Fibroblast of mammary gland (primary cell): ENCODE measurements around the gene AHRR.
A peak's percentile ranks its signal among the peaks of the same experiment; 100 is the strongest.

Experiments used
- DNase-seq: peaks from one replicate; pipeline ENCODE4 v3.0.0-alpha.2; 2010; ENCODE audit warnings: low read depth
- H3K4me3 ChIP-seq: 2 replicates; pipeline ENCODE4 v1.5.1; 2011; ENCODE audit warnings: low read depth, mild to moderate bottlenecking, low read length, moderate library complexity; ENCODE audit not compliant: control insufficient read depth
- TF ChIP-seq, protein P1 (sequence below): conservative IDR thresholded peaks from 2 replicates; pipeline ENCODE4 v1.5.1; 2011; ENCODE audit warnings: low read depth, low read length, inconsistent platforms; ENCODE audit not compliant: control insufficient read depth, insufficient read depth

AHRR gene

GRCh38 chr5:390623-391491 lies 69.3 kb downstream of the AHRR start:
- TF ChIP-seq, protein P1, sequence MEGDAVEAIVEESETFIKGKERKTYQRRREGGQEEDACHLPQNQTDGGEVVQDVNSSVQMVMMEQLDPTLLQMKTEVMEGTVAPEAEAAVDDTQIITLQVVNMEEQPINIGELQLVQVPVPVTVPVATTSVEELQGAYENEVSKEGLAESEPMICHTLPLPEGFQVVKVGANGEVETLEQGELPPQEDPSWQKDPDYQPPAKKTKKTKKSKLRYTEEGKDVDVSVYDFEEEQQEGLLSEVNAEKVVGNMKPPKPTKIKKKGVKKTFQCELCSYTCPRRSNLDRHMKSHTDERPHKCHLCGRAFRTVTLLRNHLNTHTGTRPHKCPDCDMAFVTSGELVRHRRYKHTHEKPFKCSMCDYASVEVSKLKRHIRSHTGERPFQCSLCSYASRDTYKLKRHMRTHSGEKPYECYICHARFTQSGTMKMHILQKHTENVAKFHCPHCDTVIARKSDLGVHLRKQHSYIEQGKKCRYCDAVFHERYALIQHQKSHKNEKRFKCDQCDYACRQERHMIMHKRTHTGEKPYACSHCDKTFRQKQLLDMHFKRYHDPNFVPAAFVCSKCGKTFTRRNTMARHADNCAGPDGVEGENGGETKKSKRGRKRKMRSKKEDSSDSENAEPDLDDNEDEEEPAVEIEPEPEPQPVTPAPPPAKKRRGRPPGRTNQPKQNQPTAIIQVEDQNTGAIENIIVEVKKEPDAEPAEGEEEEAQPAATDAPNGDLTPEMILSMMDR: no peak
- DNase-seq: no peak
- no peak overlapping the region for H3K4me3 ChIP-seq

DNA sequence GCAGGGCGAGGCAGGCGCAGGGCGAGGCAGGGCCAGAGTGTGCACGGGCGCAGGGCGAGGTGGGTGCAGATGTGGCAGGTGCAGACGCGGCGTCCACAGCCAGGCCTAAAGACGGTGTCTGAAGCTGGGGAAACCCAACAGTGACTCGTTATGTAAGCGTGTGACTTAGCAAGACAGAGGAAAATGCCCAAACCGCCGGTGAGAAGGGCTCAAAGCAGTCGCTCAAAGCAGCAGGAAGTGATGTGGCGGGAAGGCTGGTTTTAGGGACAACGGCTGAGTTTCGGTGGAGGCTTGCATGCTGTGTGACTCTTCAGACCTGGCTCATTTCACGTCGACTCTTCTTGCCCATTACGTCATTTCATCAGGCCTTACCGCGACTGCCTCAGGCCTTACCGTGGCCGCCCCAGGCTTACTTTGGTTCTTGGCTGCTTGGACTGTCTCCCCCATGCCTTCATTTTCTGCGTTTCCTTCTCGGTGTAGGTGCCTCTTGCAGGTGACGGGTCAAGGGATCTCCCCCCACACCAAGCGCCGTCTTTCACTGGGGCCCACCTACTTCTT lies 71.0 kb downstream of the AHRR start:
- DNase-seq: no peak
- TF ChIP-seq, protein P1: no peak
- H3K4me3 ChIP-seq: no peak overlapping the region

GRCh38 chr5:393846-394275 lies 72.3 kb downstream of the AHRR start:
- TF ChIP-seq, protein P1: no peak
- no peak overlapping the region for H3K4me3 ChIP-seq
- DNase-seq: no peak

DNA sequence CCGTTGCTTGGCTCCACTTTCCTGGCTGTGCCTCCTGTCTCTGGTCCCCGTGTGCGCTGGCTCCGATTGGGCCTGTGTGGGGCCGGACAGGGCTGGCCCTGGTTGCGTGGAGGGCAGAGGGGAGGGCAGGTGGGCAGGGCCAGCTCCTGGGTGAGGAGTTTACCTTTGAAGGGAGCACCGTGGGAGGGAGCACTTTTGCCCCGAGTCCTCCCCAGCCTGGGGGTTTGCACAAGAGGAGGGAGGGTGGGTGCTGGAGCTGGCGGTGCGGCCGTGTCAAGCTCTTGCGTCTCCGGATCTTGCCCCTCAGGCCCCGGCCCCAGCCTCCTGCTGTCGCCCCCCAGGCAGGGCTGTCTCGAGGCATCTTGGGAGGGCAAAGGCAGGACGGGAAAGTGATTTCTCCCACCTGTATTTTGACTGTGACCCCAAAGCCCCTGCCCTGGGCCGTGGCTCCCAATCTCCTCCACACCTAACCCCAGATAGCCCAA lies 73.2 kb downstream of the AHRR start:
- TF ChIP-seq, protein P1: no peak
- H3K4me3 ChIP-seq: no peak overlapping the region
- DNase-seq: no peak

GRCh38 chr5:395156-395920 lies 73.8 kb downstream of the AHRR start:
- DNase-seq: peak; percentile 73
- H3K4me3 ChIP-seq: no peak overlapping the region
- TF ChIP-seq, protein P1: no peak

- TF ChIP-seq, protein P1: no peak
- DNase-seq: no peak
- H3K4me3 ChIP-seq: no peak overlapping the region
Observed at GRCh38 chr5:395921-396530, 74.5 kb downstream of the AHRR start.
